ENCODE data around the gene INPP5F. TPM values are rescaled to one million over a fixed set of nuclear protein-coding genes. Genes with fewer than 3 reads are reported as not detected.

The INPP5F gene
- total RNA-seq, 1 donor from 2014 or later, result 4.9 TPM

- Histone ChIP-seq H3K9me3 (replicated peaks) (no peaks in the 10 kb centered on the region), H3K4me1 (peaks cover 49% of the 10 kb centered on the region), H3K27me3 (ENCODE audit: low read depth) (no peaks in the 10 kb centered on the region), H3K27ac (replicated peaks) (peak overlapping the region; percentile 77), H3K4me3 (peak overlapping the region; percentile 1), H3K36me3 (peaks cover 30% of the 10 kb centered on the region)
- no peak for TF ChIP-seq CTCF (IDR thresholded peaks at IDR 0.05; ENCODE audit: borderline replicate concordance)
- DNase-seq, result no peak
- intact Hi-C loops (cut with micrococcal nuclease), result loop anchor here (10.0 kb wide), 1 partner anchor 175 kb away; no protein-coding TSS in a partner anchor
These were observed 45.8 kb upstream of the INPP5F start for GRCh38 chr10:119680050-119680449.

GRCh38 chr10:119680650-119681081 lies 45.2 kb upstream of the INPP5F start:
- peaks cover 44% of the 10 kb centered on the region for H3K4me1 ChIP-seq
- intact Hi-C loops (cut with micrococcal nuclease), result loop anchor here (10.0 kb wide), 1 partner anchor 174 kb away; no protein-coding TSS in a partner anchor
- no peak for DNase-seq

GRCh38 chr10:119686465-119687191 lies 39.2 kb upstream of the INPP5F start:
- TF ChIP-seq CTCF (IDR thresholded peaks at IDR 0.05; ENCODE audit: borderline replicate concordance), result peak; percentile 94
- no peaks in the 10 kb centered on the region for H3K27me3 ChIP-seq (ENCODE audit: low read depth)
- no peaks in the 10 kb centered on the region for H3K36me3 ChIP-seq
- H3K4me1 ChIP-seq, result peaks cover 22% of the 10 kb centered on the region
- intact Hi-C loops (cut with micrococcal nuclease), result loop anchor here (10.0 kb wide), 1 partner anchor 168 kb away; no protein-coding TSS in a partner anchor
- no peaks in the 10 kb centered on the region for H3K9me3 ChIP-seq (replicated peaks)
- H3K4me3 ChIP-seq, result peak overlapping the region; percentile 52
- DNase-seq, result peak; percentile 65
- peak overlapping the region; percentile 58 for H3K27ac ChIP-seq (replicated peaks)

More at GRCh38 chr10:119680650-119681081, 45.2 kb upstream of the INPP5F start:
- no peak for TF ChIP-seq CTCF (IDR thresholded peaks at IDR 0.05; ENCODE audit: borderline replicate concordance)
- H3K9me3 ChIP-seq (replicated peaks), result no peaks in the 10 kb centered on the region
- H3K4me3 ChIP-seq, result peak overlapping the region; percentile 1
- peaks cover 26% of the 10 kb centered on the region for H3K36me3 ChIP-seq
- peak overlapping the region; percentile 77 for H3K27ac ChIP-seq (replicated peaks)
- H3K27me3 ChIP-seq (ENCODE audit: low read depth), result no peaks in the 10 kb centered on the region

GRCh38 chr10:119687192-119688032 lies 38.4 kb upstream of the INPP5F start:
- H3K27ac ChIP-seq (replicated peaks), result peak overlapping the region; percentile 58
- H3K9me3 ChIP-seq (replicated peaks), result no peaks in the 10 kb centered on the region
- intact Hi-C loops (cut with micrococcal nuclease), result loop anchor here (10.0 kb wide), 1 partner anchor 167 kb away; no protein-coding TSS in a partner anchor
- no peak for DNase-seq
- no peaks in the 10 kb centered on the region for H3K36me3 ChIP-seq
- peaks cover 15% of the 10 kb centered on the region for H3K4me1 ChIP-seq
- H3K4me3 ChIP-seq, result peak overlapping the region; percentile 52
- H3K27me3 ChIP-seq (ENCODE audit: low read depth), result no peaks in the 10 kb centered on the region
- TF ChIP-seq CTCF (IDR thresholded peaks at IDR 0.05; ENCODE audit: borderline replicate concordance), result no peak

- no peaks in the 10 kb centered on the region for H3K9me3 ChIP-seq (replicated peaks)
- H3K27ac ChIP-seq (replicated peaks), result no peak overlapping the region
- DNase-seq, result no peak
- H3K4me1 ChIP-seq, result peaks cover 14% of the 10 kb centered on the region
- TF ChIP-seq CTCF (IDR thresholded peaks at IDR 0.05; ENCODE audit: borderline replicate concordance), result no peak
- H3K27me3 ChIP-seq (ENCODE audit: low read depth), result no peaks in the 10 kb centered on the region
- intact Hi-C loops (cut with micrococcal nuclease), result loop anchor here (10.0 kb wide), 1 partner anchor 167 kb away; no protein-coding TSS in a partner anchor
- H3K4me3 ChIP-seq, result no peak overlapping the region
- no peaks in the 10 kb centered on the region for H3K36me3 ChIP-seq
These were observed 37.8 kb upstream of the INPP5F start for GRCh38 chr10:119688033-119688508.
